Putamen (tissue), 1 donor: ENCODE results near the gene CASP9.
A peak's percentile ranks its signal among the peaks of the same experiment; 100 is the strongest.

Experiments used
- DNase-seq: peaks from one replicate; pipeline ENCODE4 v3.0.0-alpha.2; 2016; ENCODE audit warnings: low spot score

Gene CASP9

DNA sequence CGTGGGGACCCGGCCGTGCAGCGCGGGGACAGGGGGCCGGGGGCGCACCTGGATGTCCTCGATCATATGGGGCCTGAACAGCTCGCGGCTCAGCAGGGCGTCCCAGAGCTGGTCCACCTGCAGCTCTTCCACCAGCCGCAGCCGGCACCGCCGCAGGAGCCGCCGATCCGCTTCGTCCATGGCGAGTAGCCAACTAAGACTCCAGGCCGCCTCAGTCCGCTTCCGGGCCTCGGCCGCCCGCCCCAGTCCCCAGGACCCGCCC, at the start of gene CASP9:
TSS of gene CASP9 (minus strand) at position 195 of the 262 bp plus-strand sequence. CDS start at position 180, 15 bp downstream.
- DNase-seq = no peak

DNA sequence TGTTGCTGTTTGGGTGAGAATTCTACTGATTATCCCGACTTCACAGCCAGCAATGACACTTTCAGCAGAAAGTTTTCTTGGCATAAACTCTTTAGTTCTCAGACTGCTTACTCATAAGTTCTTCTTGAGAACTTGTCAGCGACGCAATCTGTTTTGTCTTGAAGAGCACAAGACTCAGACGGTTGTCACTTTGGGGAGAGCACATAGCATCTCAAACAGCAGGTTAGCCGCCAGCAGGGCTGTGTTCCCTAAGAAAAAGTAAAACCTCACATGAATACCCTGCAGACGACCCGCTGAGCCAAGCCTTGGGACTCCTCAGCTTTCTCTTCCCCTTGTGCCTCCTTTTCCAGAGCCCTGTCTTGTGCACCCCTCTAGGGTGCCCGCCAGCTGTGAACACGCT, 49.5 kb upstream of the CASP9 start:
- DNase-seq = no peak

DNA sequence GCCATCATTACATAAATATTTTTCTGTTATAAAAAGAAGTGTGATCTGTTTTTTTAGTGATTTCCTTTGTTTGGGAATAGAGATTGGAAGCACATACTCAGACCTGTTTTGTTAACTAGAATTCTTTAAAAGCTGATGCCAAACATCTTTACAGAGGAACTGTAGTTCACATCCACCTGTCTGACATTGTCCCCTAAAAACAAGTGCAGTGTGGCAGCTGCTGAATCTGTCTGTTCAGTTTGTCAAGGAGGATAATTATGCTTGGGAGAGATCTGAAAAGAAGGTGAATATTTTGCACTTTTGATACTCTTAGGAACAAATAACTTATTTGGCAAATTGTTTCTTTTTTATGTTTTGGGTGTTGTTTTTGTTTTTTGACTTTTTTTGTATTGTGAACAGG, 47.3 kb upstream of the CASP9 start:
- no peak for DNase-seq

DNA sequence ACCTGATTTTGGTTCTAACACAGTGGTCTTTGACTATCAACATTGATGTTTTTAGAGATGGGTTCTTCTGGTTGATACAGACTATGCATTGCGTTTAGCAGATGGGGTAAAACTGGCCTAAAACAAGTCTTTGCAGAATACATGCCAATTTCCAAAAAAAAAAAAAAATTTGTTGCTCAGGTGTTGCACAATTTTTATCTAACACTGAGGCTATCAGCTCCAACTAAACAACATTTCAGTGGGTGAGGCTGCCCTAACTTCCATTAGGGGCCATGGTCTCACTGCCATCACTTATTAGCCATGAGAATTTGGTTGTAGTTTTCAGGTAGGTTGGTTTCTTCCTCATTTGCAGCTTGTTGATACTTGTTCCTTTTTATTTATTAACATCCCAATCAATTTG, 46.8 kb upstream of the CASP9 start:
- no peak for DNase-seq

DNA sequence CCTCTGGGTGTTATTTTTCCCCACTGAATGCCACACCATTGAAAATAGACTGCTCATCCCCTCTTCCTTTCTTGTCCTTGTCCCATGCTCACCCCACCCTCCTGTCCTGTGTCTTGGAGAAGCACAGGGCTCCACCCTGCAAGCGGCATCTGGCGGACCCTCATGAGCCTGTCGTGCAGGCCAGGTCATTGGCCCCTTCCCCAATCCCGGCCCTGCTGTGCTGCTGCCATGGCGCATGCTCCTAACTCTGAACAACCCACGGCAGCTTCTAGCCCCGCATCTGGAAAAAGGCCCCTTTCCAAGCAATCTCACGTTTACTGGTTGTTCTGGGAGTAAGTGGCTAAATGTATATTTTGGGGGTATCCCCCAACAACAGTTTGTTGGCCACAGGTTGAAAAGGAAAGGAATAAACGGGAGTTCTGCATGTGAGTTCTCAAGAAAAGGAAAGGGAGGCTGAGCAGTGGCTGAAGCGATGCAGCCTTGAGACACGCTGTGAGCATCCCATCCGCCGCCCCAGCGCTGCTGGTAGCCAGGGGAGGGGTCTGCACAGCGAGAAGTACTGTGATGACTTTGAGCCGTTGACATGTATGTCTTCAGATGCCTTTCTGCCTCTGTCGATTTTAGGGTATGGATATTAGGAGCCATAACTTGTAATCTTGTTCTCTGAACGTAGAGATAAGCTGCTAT, 44.5 kb upstream of the CASP9 start:
- no peak for DNase-seq

DNA sequence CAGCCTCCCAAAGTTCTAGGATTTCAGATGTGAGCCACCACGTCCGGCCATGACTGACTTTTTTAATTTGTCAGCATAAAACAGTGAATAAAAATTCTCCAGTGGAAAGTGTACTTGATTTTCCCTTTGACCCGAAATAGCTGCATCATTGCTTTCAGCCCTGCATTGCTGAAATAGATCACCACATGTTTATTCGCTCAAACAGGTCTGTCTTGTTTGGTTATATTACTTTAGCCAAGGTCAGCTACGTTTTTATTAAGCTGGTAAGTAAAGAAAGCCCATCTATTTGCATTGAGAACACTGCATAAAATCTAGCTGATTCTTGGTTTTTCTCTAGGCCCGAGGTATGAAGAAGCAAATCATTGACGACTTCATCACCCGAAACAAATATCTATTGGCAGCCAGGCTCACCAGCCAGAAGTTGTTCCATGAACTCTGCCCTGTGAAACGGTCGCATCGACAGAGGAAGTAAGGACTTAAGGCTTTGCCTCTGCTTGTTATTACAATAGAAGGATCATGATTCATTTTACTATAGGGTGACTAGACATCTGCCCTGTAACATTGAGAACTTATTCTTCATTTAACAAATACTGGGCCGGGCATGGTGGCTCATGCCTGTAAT, 35.3 kb upstream of the CASP9 start:
- no peak for DNase-seq

DNA sequence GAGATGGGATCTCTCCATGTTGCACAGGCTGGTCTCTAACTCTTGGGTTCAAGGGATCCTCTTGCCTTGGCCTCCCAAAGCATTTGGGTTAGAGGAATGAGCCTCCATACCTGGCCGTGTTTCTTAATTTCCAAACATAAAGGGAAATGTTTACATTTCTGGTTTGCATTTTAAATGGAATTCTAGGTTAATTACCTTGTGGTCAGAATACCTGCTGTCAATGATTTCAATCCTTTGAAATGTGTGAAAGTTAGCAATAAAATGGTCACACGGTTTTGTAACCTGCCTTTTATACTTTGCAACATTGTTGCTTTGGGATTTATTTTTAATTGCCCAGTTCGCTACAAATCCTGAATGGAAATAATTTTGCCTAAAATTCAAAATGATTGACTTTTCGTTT, 34.5 kb upstream of the CASP9 start:
- no peak for DNase-seq

DNA sequence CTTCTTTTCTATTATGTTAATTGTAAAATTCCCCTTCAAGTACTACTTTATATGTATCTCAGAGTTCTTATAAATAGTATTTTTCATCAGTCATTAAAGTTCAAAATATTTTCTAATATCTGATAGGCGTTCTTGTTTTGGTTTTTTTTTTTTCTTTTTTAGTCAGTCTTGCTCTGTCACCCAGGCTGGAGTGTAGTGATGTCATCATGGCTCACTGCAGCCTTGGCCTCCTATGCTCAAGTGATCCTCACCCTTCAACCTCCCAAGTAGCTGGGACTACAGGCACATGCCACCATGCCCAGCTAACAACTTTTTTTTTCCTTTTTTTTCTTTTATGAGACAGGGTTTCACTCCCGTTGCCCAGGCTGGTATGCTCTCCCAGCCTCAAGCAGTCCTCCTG, 33.6 kb upstream of the CASP9 start:
- DNase-seq = no peak

DNA sequence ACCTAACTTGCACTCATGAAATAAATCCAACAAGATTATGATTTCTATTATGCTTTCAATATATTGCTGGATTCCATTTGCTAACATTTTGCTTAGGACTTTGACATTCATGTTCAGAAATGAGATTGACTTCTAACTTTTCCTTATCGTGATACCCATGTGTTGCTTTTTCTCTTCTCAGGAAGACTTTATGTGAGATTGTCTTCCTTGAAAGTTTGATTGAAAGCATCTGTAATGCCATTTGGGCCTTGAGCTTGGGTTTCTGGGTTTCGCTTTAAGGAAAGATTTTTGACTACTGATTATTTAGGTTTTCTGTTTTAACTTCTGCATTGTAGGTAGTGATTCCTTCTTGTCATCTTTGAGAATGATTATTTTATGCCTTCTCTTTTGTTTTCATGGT, 33.0 kb upstream of the CASP9 start:
- DNase-seq = no peak

DNA sequence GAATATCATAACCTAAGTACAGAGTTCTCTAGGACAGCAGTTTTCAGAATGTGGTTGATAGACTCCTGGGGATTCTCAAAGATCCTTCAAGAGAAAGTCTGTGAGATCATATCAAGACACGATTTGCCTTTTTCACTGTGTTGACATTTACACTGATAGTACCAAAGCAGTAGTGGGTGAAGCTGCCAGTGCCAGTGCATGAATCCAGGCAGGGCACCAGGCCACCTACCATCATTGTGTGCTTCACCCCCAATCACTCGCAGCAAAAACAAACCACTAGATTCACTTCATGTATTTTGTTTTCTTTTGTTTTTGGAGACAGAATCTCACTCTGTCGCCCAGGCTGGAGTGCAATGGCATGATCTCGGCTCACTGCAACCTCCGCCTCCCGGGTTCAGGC, 26.6 kb upstream of the CASP9 start:
- no peak for DNase-seq

DNA sequence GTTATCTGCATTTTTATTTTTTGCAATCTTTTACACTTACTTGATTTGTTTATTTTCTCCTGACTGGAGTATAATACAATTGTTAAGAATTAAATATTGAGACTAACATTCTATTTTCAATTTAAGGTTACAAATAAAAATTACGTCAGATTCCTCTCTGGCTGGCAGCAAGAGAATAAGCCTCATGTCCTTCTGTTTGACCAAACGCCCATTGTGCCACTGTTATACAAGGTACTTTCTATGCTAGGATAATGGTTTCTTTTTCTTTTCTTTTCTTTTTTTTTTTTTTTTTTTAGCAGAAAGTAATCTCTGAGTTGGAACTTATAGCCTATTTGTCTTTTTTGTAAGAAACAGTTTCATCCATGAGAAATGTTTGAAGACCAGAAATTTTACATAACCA, 22.6 kb upstream of the CASP9 start:
- no peak for DNase-seq

DNA sequence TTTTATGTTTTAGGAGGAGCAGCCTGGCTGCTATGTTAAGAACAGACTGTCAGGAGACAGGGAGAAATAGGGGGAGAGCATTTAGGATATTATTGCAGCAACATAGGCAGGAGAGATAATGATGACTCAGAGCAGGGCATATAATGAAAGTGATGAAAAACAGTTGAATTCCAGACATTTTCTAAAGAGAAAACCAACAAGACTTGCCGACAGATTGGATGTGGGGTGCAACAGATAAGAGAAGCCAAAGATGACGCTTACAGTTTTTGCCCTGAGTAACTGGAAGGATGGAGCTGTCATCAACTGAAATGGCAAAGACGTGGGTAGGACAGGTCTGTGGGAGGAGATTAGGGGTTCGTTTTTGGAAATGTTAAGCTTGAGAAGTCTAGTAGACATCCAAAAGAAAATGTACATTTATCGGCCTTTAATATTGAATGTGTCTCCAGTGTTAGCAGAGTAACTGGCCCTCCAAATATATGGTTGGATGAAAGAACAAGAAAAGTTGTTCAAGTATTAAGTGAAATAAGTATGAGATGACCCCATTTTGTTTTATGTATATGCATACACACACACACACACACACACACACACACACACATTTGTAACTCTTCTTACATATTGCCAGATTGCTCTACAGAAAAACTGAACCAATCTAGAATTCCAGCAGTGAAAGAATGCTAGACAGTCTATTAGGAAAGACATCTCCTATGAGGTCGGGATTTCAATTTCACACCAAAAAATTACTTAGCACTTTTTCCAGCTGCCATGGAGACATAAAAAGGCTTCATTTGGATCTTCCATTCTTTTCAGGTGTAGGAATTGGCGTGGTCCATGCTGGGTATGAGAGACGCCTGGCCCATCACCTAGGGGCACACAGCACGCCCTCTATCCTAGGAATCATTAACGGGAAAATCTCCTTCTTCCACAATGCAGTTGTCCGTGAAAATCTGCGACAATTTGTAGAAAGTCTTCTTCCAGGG, 19.9 kb upstream of the CASP9 start:
- DNase-seq = peak; percentile 82

DNA sequence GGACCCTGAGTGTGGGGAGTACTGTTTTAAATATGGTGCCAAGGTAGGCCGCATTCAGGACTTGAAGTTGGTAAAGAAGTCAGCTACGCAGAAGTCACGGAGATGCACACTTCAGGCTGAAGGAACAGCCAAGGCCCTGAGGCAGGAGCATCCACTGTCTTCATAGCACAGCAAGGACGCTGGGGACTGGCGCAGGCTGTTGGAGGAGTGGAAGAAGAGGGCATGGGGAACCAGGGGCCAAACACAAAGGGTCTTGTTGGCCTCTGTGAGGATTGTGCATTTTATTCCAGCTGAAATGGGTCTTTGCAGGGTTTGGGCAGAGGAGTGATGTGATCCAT, 19.2 kb upstream of the CASP9 start:
- no peak for DNase-seq

DNA sequence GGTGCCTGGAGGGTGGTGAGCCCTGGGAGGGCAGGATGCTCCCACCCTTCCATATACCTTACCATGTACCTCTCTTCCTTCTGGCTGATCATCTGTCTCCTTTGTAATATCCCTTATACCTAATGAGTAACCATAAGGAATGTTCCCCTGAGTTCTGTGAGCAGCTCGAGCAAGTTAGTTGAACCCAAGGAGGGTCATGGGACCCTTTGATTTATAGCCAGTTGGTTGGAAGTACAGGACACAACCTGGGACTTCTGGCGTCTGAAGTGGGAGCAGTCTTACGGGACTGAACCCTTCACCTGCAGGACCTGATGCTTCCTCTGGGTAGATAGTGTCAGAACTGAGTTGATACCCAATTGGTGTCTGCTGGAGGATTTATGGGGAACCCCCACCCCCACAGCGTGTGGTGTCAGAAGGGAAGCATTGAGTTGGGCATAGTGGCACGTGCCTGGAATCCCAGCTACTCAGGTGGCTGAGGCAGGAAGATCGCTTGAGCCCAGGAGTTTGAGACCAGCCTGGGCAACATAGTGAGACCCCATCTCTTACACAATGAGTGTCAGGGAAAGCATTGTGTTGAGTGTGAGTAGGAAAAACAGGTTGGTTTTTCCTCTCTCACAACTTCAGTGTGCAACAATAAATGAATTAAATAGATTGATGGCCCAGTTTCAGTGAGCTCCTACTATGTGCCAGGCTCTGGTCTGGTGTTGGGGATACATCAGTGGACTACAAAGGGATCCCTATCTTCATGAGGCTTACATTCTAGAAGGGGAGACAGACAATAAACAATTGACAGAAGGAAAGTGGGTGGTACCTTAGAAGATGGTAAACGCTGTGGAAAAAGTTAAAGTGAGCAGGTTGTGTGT, 18.6 kb upstream of the CASP9 start:
- no peak for DNase-seq

DNA sequence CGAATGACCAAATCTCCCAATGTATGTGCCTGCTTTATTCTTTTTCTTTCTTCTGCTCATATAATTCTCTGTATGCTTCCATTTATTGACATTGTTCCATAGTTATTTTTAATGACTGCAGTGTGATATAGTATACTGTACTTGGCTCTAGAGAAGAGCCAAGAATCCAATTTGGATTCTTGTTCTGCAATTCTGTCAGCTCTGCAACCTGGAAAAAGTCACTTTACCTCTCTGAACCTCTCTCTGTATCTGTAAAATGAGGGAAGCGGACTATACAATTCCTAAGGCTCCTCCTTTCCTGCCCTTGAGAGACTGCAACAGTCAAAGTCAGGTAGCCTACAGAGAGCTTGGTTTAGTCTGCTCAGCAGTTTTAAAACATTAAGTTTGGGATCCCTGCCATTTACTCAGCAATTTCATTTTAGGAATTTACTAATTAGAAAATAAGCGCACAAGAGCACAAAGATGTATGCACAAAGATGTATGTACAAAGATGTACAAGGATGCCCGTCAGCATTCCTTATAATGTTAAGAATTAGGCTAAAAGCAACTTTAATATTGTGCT, 17.3 kb upstream of the CASP9 start:
- DNase-seq = no peak

DNA sequence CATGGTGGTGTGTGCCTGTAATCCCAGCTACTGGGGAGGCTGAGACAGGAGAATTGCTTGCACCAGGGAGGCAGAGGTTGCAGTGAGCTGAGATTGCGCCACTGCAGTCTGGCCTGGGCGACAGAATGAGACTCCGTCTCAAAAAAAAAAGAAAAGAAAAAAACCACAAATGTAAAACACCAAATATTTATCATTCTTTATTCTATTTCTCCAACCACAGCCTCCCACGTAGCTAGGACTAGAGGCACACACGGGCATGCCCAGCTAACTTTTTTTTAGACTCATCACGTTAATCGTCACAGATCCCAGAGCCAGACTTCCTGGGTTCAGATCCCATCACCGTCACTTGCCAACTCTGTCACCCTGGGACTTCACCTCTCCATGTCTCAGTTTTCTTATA, 16.2 kb upstream of the CASP9 start:
- DNase-seq = no peak

DNA sequence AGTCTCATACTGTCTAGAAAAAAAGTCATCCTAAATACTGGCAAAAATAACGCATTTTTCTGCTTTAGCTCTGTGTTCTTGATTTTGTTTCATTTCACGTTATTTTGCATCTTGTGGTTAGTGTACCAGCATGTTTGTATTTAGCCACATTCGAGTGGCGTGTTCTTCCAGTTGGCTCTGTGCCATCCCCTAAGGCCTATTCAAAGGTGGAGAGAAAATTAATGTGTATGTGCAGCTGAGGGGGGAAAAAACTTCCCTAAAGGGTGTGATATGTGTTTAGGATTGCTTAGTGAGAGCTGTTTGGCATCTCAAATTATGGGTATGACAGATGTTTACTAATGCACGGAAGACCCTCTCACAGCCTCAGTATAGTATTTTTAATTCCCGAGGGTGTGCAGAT, 14.8 kb upstream of the CASP9 start:
- DNase-seq = no peak

DNA sequence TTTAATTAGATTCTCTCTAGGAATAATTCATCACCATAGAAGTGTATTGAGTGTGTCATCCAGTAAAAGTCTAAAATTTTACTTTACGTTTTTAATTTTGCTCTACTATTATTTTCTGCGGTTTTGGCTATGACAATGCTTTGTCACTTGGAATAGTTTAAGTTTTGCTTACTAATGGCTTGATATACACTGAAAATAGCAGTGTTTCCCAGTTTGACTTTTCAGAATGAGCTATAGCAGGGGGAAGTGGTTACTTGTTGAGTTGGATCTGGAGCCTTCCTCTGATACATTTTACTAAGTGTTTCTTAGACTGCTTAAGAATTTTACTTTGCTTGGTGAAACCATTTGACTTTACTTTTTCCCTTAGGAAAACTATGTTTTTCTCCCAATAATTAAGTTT, 7.7 kb upstream of the CASP9 start:
- DNase-seq = no peak

DNA sequence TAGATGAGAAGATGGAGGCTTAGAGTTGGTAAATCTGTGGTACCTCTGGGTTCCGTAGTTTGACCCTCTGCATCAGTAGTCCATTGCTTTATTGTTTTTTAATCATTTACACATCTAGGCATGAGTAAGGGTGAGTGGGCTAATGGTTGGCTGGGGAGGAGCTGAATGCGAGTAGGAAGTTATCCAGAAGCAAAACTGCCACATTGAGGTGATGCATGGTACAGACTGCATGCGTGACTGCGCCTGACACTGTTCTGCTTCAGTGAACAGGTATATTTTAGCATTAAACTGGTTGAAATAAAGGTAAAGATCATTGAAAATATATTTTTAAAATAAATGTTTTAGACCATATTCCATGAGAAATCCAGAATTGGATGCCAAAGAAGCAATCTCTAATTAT, 7.0 kb upstream of the CASP9 start:
- no peak for DNase-seq

DNA sequence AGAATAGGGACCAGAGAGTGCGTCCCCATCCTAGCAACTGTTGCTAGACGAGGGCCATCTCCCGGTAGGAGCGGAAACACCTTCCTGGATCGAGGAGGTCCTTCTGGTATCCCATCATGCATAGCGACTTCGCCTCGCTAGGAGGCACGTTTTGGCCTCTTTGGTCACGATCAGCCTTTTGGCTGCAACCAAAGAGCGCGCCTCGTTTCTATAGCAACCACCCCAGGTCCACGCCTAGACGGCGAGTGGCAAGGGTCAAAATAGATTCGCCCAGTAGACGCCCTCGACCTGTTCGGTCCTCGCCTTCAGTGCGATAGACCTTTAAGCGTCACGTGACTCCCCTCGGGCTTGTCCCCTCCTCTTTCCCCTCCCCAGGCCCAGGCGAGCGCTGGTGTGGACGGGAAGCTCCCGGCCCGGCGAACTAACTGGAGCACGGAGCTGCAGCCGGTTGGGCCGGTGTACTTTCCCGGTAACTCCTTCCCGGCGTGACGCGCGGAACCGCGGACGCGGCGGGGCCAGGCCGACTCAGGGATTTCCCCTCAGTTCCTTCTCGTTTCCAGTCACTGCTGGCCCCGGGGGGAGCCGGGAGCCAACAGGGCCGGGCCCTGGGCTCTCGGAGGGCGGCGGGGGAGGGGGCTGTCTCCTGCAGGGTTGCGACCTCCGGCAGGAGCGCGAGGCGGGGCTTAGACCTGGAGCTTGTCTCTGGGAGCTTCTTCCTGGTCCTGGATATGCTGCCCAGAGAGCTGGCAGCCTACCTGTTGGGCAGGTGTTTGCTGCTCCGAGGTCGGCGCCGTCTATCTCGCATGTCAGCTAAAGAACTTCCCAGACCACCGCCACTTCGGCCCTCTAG, 2.7 kb upstream of the CASP9 start, which contains the start of gene DNAJC16:
TSS of gene DNAJC16 (plus strand) at position 359 of the 850 bp plus-strand sequence. CDS start 2,258 bp downstream, outside the sequence.
- peak; percentile 99 for DNase-seq

DNA sequence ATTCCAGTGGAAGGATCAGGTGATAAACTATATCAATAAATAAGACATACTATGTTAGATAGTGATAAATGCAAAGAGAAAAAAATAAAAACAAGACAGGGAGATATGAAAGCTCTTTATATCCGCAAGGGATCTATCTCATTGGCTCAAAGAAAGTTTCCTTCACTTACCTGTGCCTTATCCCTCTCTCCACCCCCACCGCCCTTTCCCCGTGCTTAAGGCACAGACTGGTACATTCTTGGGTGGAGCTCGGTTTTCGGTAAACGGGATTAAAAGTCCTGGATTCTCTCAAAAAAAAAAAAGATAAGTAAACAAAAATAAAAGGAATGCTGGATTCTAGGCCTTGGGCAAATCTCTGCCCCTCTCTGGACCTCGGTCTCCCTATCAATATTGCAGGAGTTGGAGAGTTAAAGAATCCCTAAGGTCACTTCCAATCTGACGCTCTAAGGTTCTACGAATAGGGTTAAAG, 2.0 kb upstream of the CASP9 start:
- no peak for DNase-seq
